ENCODE results near the gene LRRC25.
"Not testable (repeated sequence)": the region's sequence is repeated elsewhere in the genome, so short reads cannot be mapped to it uniquely, and the experiment has no call there.

Gene LRRC25

DNA sequence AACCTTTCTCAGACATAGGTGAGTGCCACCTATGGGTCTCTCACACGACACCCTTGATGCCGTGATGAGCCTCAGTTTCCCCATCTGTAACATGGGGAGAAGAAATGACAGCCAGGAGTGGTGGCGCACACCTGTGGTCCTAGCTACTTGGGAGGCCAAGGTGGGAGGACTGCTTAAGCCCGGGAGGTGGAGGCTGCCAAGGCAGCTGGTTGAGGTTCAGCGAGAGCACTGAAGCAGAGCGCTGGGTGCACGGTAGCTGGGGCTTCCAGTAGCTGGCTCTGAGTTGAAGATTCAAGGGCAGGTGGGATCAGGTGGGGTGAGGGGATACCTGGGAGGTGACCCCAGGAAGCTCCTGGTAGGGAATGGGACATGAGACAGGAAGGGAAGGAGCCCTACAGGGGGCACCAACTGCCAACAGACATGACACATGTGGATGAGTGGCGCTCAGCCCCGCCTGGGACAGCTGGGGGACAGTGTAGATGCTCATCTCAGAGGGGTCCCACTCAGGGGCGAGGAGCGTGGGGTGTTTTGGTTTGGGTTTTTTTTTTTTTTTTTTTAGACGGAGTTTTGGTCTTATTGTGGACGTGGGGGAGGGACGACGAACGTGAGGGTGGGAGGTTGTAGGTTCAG, 15.3 kb upstream of the LRRC25 start:
- no peaks in the 10 kb centered on the region for H3K36me3 ChIP-seq (ENCODE audit: control insufficient read depth, insufficient read depth, low read length)
- no peak overlapping the region for H3K23ac ChIP-seq (ENCODE audit: low read length)
- H3K9ac ChIP-seq (ENCODE audit: low read length), result no peak overlapping the region
- H3K4me2 ChIP-seq (ENCODE audit: low read length), result no peak overlapping the region
- no peaks in the 10 kb centered on the region for H3K27me3 ChIP-seq (ENCODE audit: insufficient read depth, low read length, poor library complexity)
- H2AK5ac ChIP-seq (ENCODE audit: low read length), result no peak overlapping the region
- no peak overlapping the region for H3K27ac ChIP-seq (ENCODE audit: low read depth, low read length)
- H2BK15ac ChIP-seq (replicated peaks; ENCODE audit: low read depth), result no peak overlapping the region
- H3K4ac ChIP-seq (ENCODE audit: low read depth, low read length), result no peak overlapping the region
- H4K5ac ChIP-seq (ENCODE audit: low read length), result no peak overlapping the region
- H3K79me2 ChIP-seq (ENCODE audit: control insufficient read depth, insufficient read depth, low read length), result no peaks in the 10 kb centered on the region
- no peaks in the 10 kb centered on the region for H3K79me1 ChIP-seq (ENCODE audit: low read length)
- no peaks in the 10 kb centered on the region for H3K4me1 ChIP-seq (ENCODE audit: control insufficient read depth, low read depth, low read length)
- no CpG with 5 or more reads among the region's 16 CpGs for whole genome bisulfite sequencing (ENCODE audit: extremely low coverage, insufficient coverage, low lambda C conversion rate)
- H2BK5ac ChIP-seq (ENCODE audit: low read length), result no peak overlapping the region
- no peak overlapping the region for H3K18ac ChIP-seq (ENCODE audit: low read length)
- H3K56ac ChIP-seq (ENCODE audit: low read length), result no peak overlapping the region
- H2BK120ac ChIP-seq (ENCODE audit: low read depth, low read length), result no peak overlapping the region
- no peak overlapping the region for H4K8ac ChIP-seq (ENCODE audit: low read depth, low read length)
- H3K4me3 ChIP-seq (ENCODE audit: low read length), result no peak overlapping the region
- DNase-seq, result no peak

DNA sequence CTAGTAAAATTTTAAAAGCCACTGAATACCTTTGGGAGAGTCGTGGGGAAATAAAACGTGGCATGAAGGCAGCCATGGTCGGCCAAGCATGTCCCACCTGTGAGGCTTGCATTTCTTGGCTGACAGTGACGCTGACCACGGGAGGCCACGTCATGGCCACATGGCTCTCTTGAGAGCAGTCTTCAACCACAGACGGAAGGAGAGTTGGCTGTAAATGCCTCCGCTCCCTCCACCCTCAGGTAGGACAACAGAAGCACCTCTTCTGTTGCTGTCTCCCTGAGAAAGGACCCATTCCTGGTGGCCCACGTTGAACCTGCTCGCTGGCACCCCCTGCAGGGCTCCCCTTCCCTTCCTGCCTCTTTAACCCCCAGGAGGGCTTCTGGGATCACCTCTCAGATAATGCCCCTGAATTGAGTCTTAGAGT, 10.6 kb upstream of the LRRC25 start:
- Histone ChIP-seq H3K4me3 (ENCODE audit: low read length) (no peak overlapping the region), H3K4me2 (ENCODE audit: low read length) (no peak overlapping the region), H4K8ac (ENCODE audit: low read depth, low read length) (no peak overlapping the region), H2BK15ac (replicated peaks; ENCODE audit: low read depth) (no peak overlapping the region), H3K9ac (ENCODE audit: low read length) (no peak overlapping the region), H3K79me2 (ENCODE audit: control insufficient read depth, insufficient read depth, low read length) (no peaks in the 10 kb centered on the region), H2BK5ac (ENCODE audit: low read length) (no peak overlapping the region), H3K18ac (ENCODE audit: low read length) (no peak overlapping the region), H3K27ac (ENCODE audit: low read depth, low read length) (no peak overlapping the region), H3K4me1 (ENCODE audit: control insufficient read depth, low read depth, low read length) (no peaks in the 10 kb centered on the region), H3K36me3 (ENCODE audit: control insufficient read depth, insufficient read depth, low read length) (no peaks in the 10 kb centered on the region), H3K23ac (ENCODE audit: low read length) (no peak overlapping the region), H3K27me3 (ENCODE audit: insufficient read depth, low read length, poor library complexity) (no peaks in the 10 kb centered on the region), H3K4ac (ENCODE audit: low read depth, low read length) (no peak overlapping the region), H3K56ac (ENCODE audit: low read length) (peak overlapping the region; percentile 17), H3K79me1 (ENCODE audit: low read length) (no peaks in the 10 kb centered on the region), H4K5ac (ENCODE audit: low read length) (no peak overlapping the region), H2AK5ac (ENCODE audit: low read length) (no peak overlapping the region), H2BK120ac (ENCODE audit: low read depth, low read length) (no peak overlapping the region)
- no CpG with 5 or more reads among the region's 10 CpGs for WGBS (ENCODE audit: extremely low coverage, insufficient coverage, low lambda C conversion rate)
- DNase-seq, result peak; percentile 58

DNA sequence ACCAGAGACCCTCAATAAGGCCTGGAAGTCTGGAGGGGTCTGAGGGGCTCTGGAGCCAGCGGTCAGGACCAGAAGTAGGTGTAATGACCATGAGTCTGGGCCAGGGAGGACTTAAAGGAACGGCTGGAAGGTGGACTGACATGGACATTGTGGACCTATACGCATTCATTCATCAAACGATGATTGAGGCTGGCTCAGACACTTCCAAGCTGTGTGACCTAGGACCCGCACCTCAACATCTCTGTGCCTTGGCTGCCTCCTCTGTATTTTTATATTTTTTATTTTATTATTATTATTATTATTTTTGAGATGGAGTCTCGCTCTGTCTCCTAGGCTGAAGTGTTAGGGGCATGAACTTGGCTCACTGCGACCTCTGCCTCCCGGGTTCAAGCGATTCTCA, 9.3 kb upstream of the LRRC25 start:
- Histone ChIP-seq H3K36me3 (ENCODE audit: control insufficient read depth, insufficient read depth, low read length) (no peaks in the 10 kb centered on the region), H4K8ac (ENCODE audit: low read depth, low read length) (no peak overlapping the region), H3K27me3 (ENCODE audit: insufficient read depth, low read length, poor library complexity) (no peaks in the 10 kb centered on the region), H2AK5ac (ENCODE audit: low read length) (no peak overlapping the region), H3K79me1 (ENCODE audit: low read length) (no peaks in the 10 kb centered on the region), H3K4ac (ENCODE audit: low read depth, low read length) (no peak overlapping the region), H2BK5ac (ENCODE audit: low read length) (no peak overlapping the region), H3K18ac (ENCODE audit: low read length) (no peak overlapping the region), H3K23ac (ENCODE audit: low read length) (no peak overlapping the region), H2BK15ac (replicated peaks; ENCODE audit: low read depth) (no peak overlapping the region), H3K4me3 (ENCODE audit: low read length) (no peak overlapping the region), H3K4me2 (ENCODE audit: low read length) (no peak overlapping the region), H3K9ac (ENCODE audit: low read length) (no peak overlapping the region), H3K27ac (ENCODE audit: low read depth, low read length) (no peak overlapping the region), H3K79me2 (ENCODE audit: control insufficient read depth, insufficient read depth, low read length) (no peaks in the 10 kb centered on the region), H4K5ac (ENCODE audit: low read length) (no peak overlapping the region), H2BK120ac (ENCODE audit: low read depth, low read length) (no peak overlapping the region), H3K4me1 (ENCODE audit: control insufficient read depth, low read depth, low read length) (no peaks in the 10 kb centered on the region), H3K56ac (ENCODE audit: low read length) (no peak overlapping the region)
- no CpG with 5 or more reads among the region's 9 CpGs for WGBS (ENCODE audit: extremely low coverage, insufficient coverage, low lambda C conversion rate)
- DNase-seq, result no peak

DNA sequence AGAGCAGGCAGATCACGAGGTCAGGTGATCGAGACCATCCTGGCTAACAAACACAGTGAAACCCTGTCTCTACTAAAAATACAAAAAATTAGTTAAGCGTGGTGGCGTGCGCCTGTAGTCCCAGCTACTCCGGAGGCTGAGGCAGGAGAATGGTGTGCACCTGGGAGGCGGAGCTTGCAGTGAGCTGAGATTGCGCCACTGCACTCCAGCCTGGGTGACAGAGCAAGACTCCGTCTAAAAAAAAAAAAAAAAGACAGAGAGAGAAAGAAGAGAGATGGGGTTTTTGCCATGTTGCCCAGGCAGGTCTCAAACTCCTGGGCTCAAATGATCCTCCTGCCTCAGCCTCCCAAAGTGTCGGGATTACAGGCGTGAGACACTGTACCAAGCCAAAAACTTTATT, 8.3 kb upstream of the LRRC25 start:
- not testable (repeated sequence) for H3K4me2 ChIP-seq (ENCODE audit: low read length); H3K79me2 ChIP-seq (ENCODE audit: control insufficient read depth, insufficient read depth, low read length); H3K4me1 ChIP-seq (ENCODE audit: control insufficient read depth, low read depth, low read length); H2BK15ac ChIP-seq (replicated peaks; ENCODE audit: low read depth); H3K4me3 ChIP-seq (ENCODE audit: low read length); H3K4ac ChIP-seq (ENCODE audit: low read depth, low read length); H3K27ac ChIP-seq (ENCODE audit: low read depth, low read length); H4K8ac ChIP-seq (ENCODE audit: low read depth, low read length); H2BK120ac ChIP-seq (ENCODE audit: low read depth, low read length); H4K5ac ChIP-seq (ENCODE audit: low read length); H3K36me3 ChIP-seq (ENCODE audit: control insufficient read depth, insufficient read depth, low read length); H3K18ac ChIP-seq (ENCODE audit: low read length); DNase-seq; H2AK5ac ChIP-seq (ENCODE audit: low read length); H3K27me3 ChIP-seq (ENCODE audit: insufficient read depth, low read length, poor library complexity); H3K9ac ChIP-seq (ENCODE audit: low read length); H3K56ac ChIP-seq (ENCODE audit: low read length); H2BK5ac ChIP-seq (ENCODE audit: low read length); H3K23ac ChIP-seq (ENCODE audit: low read length); H3K79me1 ChIP-seq (ENCODE audit: low read length)
- no CpG with 5 or more reads among the region's 11 CpGs for WGBS (ENCODE audit: extremely low coverage, insufficient coverage, low lambda C conversion rate)

DNA sequence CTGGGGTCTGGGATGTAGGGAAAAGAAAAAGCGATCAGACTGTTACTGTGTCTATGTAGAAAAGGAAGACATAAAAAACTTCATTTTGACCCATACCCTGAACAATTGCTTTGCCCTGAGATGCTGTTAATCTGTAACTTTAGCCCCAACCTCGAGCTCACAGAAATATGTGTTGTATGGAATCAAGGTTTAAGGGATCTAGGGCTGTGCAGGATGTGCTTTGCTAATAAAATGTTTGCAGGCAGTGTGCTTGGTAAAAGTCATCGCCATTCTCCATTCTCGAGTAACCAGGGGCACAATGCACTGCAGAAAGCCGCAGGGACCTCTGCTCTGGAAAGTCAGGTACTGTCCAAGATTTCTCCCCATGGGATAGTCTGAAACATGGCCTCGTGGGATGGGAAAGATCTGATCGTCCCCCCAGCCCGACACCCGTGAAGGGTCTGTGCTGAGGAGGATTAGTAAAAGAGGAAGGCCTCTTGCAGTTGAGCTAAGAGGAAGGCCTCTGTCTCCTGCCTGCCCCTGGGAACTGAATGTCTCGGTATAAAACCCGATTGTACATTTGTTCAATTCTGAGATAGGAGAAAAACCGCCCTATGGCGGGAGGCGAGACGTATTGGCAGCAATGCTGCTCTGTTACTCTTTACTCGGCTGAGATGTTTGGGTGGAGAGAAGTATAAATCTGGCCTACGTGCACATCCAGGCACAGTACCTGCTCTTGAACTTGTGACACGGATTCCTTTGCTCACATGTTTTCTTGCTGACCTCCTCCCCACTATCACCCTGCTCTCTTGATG, 5.2 kb upstream of the LRRC25 start:
- H3K4ac ChIP-seq (ENCODE audit: low read depth, low read length); H3K4me1 ChIP-seq (ENCODE audit: control insufficient read depth, low read depth, low read length); H2BK120ac ChIP-seq (ENCODE audit: low read depth, low read length); H2BK5ac ChIP-seq (ENCODE audit: low read length); H3K79me1 ChIP-seq (ENCODE audit: low read length); H3K18ac ChIP-seq (ENCODE audit: low read length); H4K5ac ChIP-seq (ENCODE audit: low read length); H4K8ac ChIP-seq (ENCODE audit: low read depth, low read length); H3K23ac ChIP-seq (ENCODE audit: low read length); H3K27ac ChIP-seq (ENCODE audit: low read depth, low read length); H3K56ac ChIP-seq (ENCODE audit: low read length); H3K27me3 ChIP-seq (ENCODE audit: insufficient read depth, low read length, poor library complexity); H3K79me2 ChIP-seq (ENCODE audit: control insufficient read depth, insufficient read depth, low read length); H2BK15ac ChIP-seq (replicated peaks; ENCODE audit: low read depth); H3K4me2 ChIP-seq (ENCODE audit: low read length); DNase-seq; H3K9ac ChIP-seq (ENCODE audit: low read length); H2AK5ac ChIP-seq (ENCODE audit: low read length); H3K36me3 ChIP-seq (ENCODE audit: control insufficient read depth, insufficient read depth, low read length); H3K4me3 ChIP-seq (ENCODE audit: low read length): not testable (repeated sequence)
- WGBS (ENCODE audit: extremely low coverage, insufficient coverage, low lambda C conversion rate), result no CpG with 5 or more reads among the region's 18 CpGs
